Body of pancreas (tissue), 4 donors: ENCODE results near the gene CRAMP1.

ENCODE experiments used
- POLR2A ChIP-seq, 3 donors: fragments of 450-650 bp; IDR thresholded peaks; one replicate each; pipeline ENCODE4 v1.6.1; 2016; ENCODE audit warnings: antibody characterized with exemption in 3 of 3, mild to moderate bottlenecking in 2 of 3
- TF ChIP-seq, protein P1 (sequence below), 7 experiments: fragments of 450-650 bp in 4 of 7; fragments of 200-600 bp in 3 of 7; sonication (generic) in 3 of 7; IDR thresholded peaks; one replicate each; pipeline ENCODE4 v1.5.1; 2016 to 2019; ENCODE audit warnings: antibody characterized with exemption in 7 of 7

GRCh38 chr16:1724491-1724890, 112.3 kb downstream of the CRAMP1 start:
- no peak for TF ChIP-seq POLR2A (IDR thresholded peaks at IDR 0.05)
- TF ChIP-seq, protein P1, sequence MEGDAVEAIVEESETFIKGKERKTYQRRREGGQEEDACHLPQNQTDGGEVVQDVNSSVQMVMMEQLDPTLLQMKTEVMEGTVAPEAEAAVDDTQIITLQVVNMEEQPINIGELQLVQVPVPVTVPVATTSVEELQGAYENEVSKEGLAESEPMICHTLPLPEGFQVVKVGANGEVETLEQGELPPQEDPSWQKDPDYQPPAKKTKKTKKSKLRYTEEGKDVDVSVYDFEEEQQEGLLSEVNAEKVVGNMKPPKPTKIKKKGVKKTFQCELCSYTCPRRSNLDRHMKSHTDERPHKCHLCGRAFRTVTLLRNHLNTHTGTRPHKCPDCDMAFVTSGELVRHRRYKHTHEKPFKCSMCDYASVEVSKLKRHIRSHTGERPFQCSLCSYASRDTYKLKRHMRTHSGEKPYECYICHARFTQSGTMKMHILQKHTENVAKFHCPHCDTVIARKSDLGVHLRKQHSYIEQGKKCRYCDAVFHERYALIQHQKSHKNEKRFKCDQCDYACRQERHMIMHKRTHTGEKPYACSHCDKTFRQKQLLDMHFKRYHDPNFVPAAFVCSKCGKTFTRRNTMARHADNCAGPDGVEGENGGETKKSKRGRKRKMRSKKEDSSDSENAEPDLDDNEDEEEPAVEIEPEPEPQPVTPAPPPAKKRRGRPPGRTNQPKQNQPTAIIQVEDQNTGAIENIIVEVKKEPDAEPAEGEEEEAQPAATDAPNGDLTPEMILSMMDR (IDR thresholded peaks at IDR 0.05), result no peak
